ENCODE data around the gene CTSF. TPM values are rescaled to one million over a fixed set of nuclear protein-coding genes. Genes with fewer than 3 reads are reported as not detected.

The CTSF gene
- total RNA-seq, 1 donor from 2014 or later = 25.1 TPM

GRCh38 chr11:66539870-66540213, 28.6 kb downstream of the CTSF start:
- no peak overlapping the region for H3K4me3 ChIP-seq (ENCODE audit: low read depth, low read length)
- no peaks in the 10 kb centered on the region for H3K36me3 ChIP-seq (ENCODE audit: control insufficient read depth, insufficient read depth, low read length)
- no peak for TF ChIP-seq CTCF (IDR thresholded peaks at IDR 0.05; ENCODE audit: insufficient read depth, low read length, poor library complexity, severe bottlenecking)

GRCh38 chr11:66539170-66539869, 29.1 kb downstream of the CTSF start:
- Histone ChIP-seq H3K27me3 (ENCODE audit: control insufficient read depth, insufficient read depth, low read length) (no peaks in the 10 kb centered on the region), H3K4me3 (ENCODE audit: low read depth, low read length) (no peak overlapping the region), H3K36me3 (ENCODE audit: control insufficient read depth, insufficient read depth, low read length) (no peaks in the 10 kb centered on the region)
- no peak for TF ChIP-seq CTCF (IDR thresholded peaks at IDR 0.05; ENCODE audit: insufficient read depth, low read length, poor library complexity, severe bottlenecking)
- DNase-seq (ENCODE audit: low read depth) = no peak

More at GRCh38 chr11:66539870-66540213, 28.6 kb downstream of the CTSF start:
- H3K27me3 ChIP-seq (ENCODE audit: control insufficient read depth, insufficient read depth, low read length) = no peaks in the 10 kb centered on the region
- no peak for DNase-seq (ENCODE audit: low read depth)

GRCh38 chr11:66532784-66533183, 35.6 kb downstream of the CTSF start:
- H3K27me3 ChIP-seq (ENCODE audit: control insufficient read depth, insufficient read depth, low read length) = no peaks in the 10 kb centered on the region
- no peak for DNase-seq (ENCODE audit: low read depth)
- no peak for TF ChIP-seq CTCF (IDR thresholded peaks at IDR 0.05; ENCODE audit: insufficient read depth, low read length, poor library complexity, severe bottlenecking)
- H3K36me3 ChIP-seq (ENCODE audit: control insufficient read depth, insufficient read depth, low read length) = no peaks in the 10 kb centered on the region
- no peak overlapping the region for H3K4me3 ChIP-seq (ENCODE audit: low read depth, low read length)

- Histone ChIP-seq H3K4me3 (ENCODE audit: low read depth, low read length) (no peak overlapping the region), H3K27me3 (ENCODE audit: control insufficient read depth, insufficient read depth, low read length) (no peaks in the 10 kb centered on the region), H3K36me3 (ENCODE audit: control insufficient read depth, insufficient read depth, low read length) (no peaks in the 10 kb centered on the region)
- no peak for DNase-seq (ENCODE audit: low read depth)
- no peak for TF ChIP-seq CTCF (IDR thresholded peaks at IDR 0.05; ENCODE audit: insufficient read depth, low read length, poor library complexity, severe bottlenecking)
These were observed 36.6 kb downstream of the CTSF start for GRCh38 chr11:66531841-66532240.

GRCh38 chr11:66530927-66531709, 37.3 kb downstream of the CTSF start:
- Histone ChIP-seq H3K36me3 (ENCODE audit: control insufficient read depth, insufficient read depth, low read length) (no peaks in the 10 kb centered on the region), H3K27me3 (ENCODE audit: control insufficient read depth, insufficient read depth, low read length) (no peaks in the 10 kb centered on the region), H3K4me3 (ENCODE audit: low read depth, low read length) (no peak overlapping the region)
- TF ChIP-seq CTCF (IDR thresholded peaks at IDR 0.05; ENCODE audit: insufficient read depth, low read length, poor library complexity, severe bottlenecking) = no peak
- DNase-seq (ENCODE audit: low read depth) = no peak
